ENCODE data around the gene MAPKAPK5. TPM values are rescaled to one million over a fixed set of nuclear protein-coding genes. Genes with fewer than 3 reads are reported as not detected.

The MAPKAPK5 gene
- total RNA-seq, 2 donors from 2014 or later, result 48.5 to 80.6 TPM

DNA sequence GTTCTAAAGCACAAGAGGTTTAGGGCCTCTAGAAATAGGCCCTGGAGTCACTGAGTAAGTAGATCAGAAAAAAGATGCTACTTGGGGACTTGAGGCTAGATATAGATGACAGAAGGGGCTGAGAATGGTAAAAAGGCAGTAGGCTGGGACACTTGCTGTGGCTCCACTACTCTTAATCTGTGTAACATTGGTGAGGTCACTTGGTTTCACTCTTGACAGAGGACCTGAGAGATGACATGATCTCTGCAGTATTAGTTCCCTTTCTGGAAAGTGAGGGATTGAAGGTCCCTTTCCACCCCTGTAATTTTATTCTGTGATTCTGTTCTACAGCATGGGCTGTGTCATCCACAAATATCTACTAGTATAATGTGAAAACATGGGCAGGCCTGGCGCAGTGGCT, 39.7 kb downstream of the MAPKAPK5 start:
- DNase-seq (ENCODE audit: low spot score), result no peak
- H3K36me3 ChIP-seq, result peaks cover 8 to 32% of the 10 kb centered on the region in 2 donors
- no peaks in the 10 kb centered on the region for H3K9me3 ChIP-seq
- H3K4me1 ChIP-seq (replicated peaks), result no peaks in the 10 kb centered on the region
- TF ChIP-seq, protein P1, sequence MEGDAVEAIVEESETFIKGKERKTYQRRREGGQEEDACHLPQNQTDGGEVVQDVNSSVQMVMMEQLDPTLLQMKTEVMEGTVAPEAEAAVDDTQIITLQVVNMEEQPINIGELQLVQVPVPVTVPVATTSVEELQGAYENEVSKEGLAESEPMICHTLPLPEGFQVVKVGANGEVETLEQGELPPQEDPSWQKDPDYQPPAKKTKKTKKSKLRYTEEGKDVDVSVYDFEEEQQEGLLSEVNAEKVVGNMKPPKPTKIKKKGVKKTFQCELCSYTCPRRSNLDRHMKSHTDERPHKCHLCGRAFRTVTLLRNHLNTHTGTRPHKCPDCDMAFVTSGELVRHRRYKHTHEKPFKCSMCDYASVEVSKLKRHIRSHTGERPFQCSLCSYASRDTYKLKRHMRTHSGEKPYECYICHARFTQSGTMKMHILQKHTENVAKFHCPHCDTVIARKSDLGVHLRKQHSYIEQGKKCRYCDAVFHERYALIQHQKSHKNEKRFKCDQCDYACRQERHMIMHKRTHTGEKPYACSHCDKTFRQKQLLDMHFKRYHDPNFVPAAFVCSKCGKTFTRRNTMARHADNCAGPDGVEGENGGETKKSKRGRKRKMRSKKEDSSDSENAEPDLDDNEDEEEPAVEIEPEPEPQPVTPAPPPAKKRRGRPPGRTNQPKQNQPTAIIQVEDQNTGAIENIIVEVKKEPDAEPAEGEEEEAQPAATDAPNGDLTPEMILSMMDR (IDR thresholded peaks at IDR 0.05), result no peak
- TF ChIP-seq POLR2AphosphoS5 (IDR thresholded peaks at IDR 0.05) (no peak), POLR2A (IDR thresholded peaks at IDR 0.05) (no peak)
- H3K4me3 ChIP-seq, result no peak overlapping the region
- no peak overlapping the region for H3K27ac ChIP-seq
- H3K27me3 ChIP-seq (replicated peaks; ENCODE audit: insufficient read depth), result no peaks in the 10 kb centered on the region
- 94% methylated on average over 1 of the region's 1 CpG for WGBS
- intact Hi-C loops (cut with DNase I), result no loop called here

DNA sequence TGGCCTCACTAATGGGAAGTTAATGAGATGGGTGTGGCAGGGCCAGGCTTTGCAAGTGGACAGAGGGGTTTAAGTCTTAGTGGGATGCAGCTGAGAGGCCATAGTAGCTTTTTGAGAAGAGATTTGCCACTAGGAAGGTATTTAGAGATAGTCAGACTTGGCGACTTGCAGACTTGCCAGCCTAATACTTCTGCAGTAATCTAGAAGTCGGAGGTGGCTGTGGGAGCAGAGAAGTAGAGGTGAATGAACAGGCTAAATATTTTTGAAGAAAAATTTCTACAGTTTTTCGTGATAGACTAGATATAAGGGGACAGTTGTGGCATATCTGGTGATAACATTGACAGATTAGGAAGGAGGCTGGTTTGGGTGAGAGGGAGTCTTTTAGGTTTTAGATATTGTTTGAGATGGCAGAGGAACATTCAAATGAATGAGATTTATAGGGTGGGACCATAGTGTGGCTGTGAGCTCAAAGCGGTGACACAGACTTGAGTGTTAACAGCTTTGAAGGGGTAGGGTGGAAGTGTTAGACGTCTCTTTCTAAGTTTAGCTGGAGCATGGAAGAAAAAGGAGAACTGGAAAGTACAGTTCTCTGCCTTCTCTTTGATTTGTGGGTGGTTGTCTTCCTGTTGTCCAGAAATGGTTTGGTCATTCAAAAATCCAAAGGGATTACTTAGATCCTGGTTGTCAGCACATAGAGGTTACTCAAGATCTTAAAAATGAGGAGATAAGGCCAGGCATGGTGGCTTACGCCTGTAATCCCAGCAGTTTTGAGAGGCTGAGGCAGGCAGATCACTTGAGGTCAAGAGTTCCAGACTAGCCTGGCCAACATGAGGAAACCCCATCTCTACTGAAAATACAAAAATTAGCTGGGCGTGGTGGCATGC, 44.9 kb downstream of the MAPKAPK5 start:
- DNase-seq (ENCODE audit: low spot score), result no peak
- intact Hi-C loops (cut with DNase I), result no loop called here
- 88% methylated on average over 7 of the region's 7 CpGs for WGBS
- no peaks in the 10 kb centered on the region for H3K27me3 ChIP-seq (replicated peaks; ENCODE audit: insufficient read depth)
- H3K4me1 ChIP-seq (replicated peaks), result no peaks in the 10 kb centered on the region
- no peak overlapping the region for H3K27ac ChIP-seq
- H3K4me3 ChIP-seq, result no peak overlapping the region
- TF ChIP-seq POLR2A (IDR thresholded peaks at IDR 0.05) (no peak), POLR2AphosphoS5 (IDR thresholded peaks at IDR 0.05) (no peak)
- TF ChIP-seq, protein P1 (IDR thresholded peaks at IDR 0.05), result no peak
- peaks cover 13 to 24% of the 10 kb centered on the region in 2 donors for H3K36me3 ChIP-seq
- no peaks in the 10 kb centered on the region for H3K9me3 ChIP-seq

DNA sequence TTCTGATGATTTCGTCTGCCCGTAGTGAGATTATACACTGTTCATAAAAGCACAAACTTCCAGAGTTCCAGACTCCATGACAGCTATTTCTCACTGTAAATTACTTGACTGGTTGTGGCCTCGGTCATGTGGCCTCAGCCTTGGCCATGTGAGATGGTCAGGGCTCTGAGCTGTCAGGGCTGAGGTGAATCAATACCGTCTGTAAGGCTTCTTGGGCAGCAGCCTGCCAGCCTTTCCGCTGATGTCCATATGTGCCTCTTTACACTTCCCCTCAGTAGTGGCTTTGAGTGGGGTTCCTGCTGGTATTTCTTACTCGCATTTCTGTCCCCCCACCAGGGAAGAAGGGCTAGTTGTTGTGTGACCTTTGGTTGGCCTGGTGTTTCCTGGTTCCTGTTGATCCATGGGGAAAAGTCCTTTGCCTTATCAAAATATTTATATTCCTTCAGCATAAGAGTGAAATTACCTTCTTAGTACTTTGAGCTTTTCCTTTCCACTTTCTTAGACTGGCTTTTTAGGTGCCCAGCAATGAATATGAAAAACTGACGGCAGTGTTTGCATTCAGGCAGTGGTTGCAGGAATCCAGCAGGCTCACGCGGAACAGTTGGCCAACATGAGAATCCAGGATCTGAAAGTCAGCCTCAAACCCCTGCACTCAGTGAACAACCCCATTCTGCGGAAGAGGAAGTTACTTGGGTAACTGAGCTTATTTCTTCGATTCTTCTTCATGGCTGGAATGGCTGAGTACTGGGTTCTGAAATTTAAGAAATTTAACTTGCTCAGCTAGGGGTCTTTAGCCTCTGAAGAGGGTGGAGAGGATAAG, 46.1 kb downstream of the MAPKAPK5 start:
- Histone ChIP-seq H3K9me3 (no peaks in the 10 kb centered on the region), H3K4me1 (replicated peaks) (no peaks in the 10 kb centered on the region), H3K27me3 (replicated peaks; ENCODE audit: insufficient read depth) (no peaks in the 10 kb centered on the region), H3K36me3 (peaks cover 13 to 24% of the 10 kb centered on the region in 2 donors), H3K4me3 (no peak overlapping the region), H3K27ac (no peak overlapping the region)
- WGBS, result 93% methylated on average over 11 of the region's 11 CpGs
- no peak for DNase-seq (ENCODE audit: low spot score)
- TF ChIP-seq POLR2A (IDR thresholded peaks at IDR 0.05) (no peak), POLR2AphosphoS5 (IDR thresholded peaks at IDR 0.05) (no peak)
- intact Hi-C loops (cut with DNase I), result no loop called here

DNA sequence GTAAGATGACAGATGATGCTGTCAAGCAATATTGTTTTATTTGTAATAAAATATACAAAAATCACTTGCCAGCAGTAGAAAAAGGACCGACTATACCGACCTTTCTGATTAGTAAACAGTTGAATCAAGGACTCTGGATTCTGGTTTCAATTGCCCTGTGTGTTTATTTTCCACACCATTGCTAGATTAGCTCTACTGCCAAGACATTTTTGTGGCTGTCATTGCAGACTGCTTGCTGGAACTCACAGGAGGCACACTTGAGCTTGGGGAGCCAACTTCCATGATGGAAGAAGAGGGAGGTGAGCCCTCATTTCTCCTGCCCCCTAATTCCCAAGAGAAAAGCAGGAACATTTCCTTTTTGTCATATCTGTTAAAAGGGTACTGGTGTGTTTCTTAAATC, 51.3 kb downstream of the MAPKAPK5 start:
- H3K27ac ChIP-seq, result no peak overlapping the region
- TF ChIP-seq POLR2AphosphoS5 (IDR thresholded peaks at IDR 0.05) (no peak), POLR2A (IDR thresholded peaks at IDR 0.05) (no peak)
- H3K9me3 ChIP-seq, result no peaks in the 10 kb centered on the region
- H3K4me1 ChIP-seq (replicated peaks), result no peaks in the 10 kb centered on the region
- intact Hi-C loops (cut with DNase I), result no loop called here
- DNase-seq (ENCODE audit: low spot score), result no peak
- WGBS, result 76% methylated on average over 2 of the region's 2 CpGs
- H3K27me3 ChIP-seq (replicated peaks; ENCODE audit: insufficient read depth), result no peaks in the 10 kb centered on the region
- peaks cover 0 to 3% of the 10 kb centered on the region in 2 donors for H3K36me3 ChIP-seq
- H3K4me3 ChIP-seq, result no peak overlapping the region

DNA sequence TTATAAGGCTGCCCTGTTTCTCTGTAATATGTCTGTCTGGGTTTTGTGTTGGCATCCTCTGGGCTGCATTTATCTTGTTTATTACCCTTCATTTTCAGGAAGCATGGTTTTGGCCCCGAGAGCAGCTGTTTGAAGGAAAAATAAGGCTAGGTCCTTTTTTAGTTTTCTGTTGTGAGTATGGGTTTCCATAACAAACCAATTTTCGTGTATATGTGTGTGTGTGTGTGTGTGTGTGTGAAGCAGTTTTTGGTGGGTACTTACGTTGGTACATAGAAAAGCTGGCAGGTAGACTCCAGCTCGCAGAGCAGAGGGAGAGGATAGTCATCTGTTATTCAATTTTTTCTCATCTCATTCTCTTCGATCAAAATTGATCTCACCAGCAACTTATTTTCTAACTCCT, 52.5 kb downstream of the MAPKAPK5 start:
- no peak for DNase-seq (ENCODE audit: low spot score)
- Histone ChIP-seq H3K4me3 (no peak overlapping the region), H3K27me3 (replicated peaks; ENCODE audit: insufficient read depth) (no peaks in the 10 kb centered on the region), H3K27ac (no peak overlapping the region), H3K4me1 (replicated peaks) (no peaks in the 10 kb centered on the region), H3K36me3 (no peaks in the 10 kb centered on the region), H3K9me3 (no peaks in the 10 kb centered on the region)
- TF ChIP-seq POLR2AphosphoS5 (IDR thresholded peaks at IDR 0.05) (no peak), POLR2A (IDR thresholded peaks at IDR 0.05) (no peak)
- TF ChIP-seq, protein P1 (IDR thresholded peaks at IDR 0.05), result no peak
- WGBS, result 83% methylated on average over 5 of the region's 5 CpGs
- intact Hi-C loops (cut with DNase I), result no loop called here
